ENCODE data around the gene FSD2.
A peak's percentile ranks its signal among the peaks of the same experiment; 100 is the strongest.

FSD2 gene

GRCh38 chr15:82805994-82806406 lies at the start of gene FSD2:
Gene FSD2, minus strand, starts transcription at chr15:82806069. Its CDS starts 18,679 bp downstream, at chr15:82787390.
- DNase-seq (ENCODE audit: low spot score) = no peak

GRCh38 chr15:82854554-82854953 lies 48.7 kb upstream of the FSD2 start:
- DNase-seq (ENCODE audit: low spot score) = no peak

- DNase-seq (ENCODE audit: low spot score) = no peak
These were observed 47.2 kb upstream of the FSD2 start for GRCh38 chr15:82852941-82853561.

GRCh38 chr15:82851981-82852511 lies 46.2 kb upstream of the FSD2 start:
- DNase-seq (ENCODE audit: low spot score) = no peak

- DNase-seq (ENCODE audit: low spot score) = no peak
These were observed 45.5 kb upstream of the FSD2 start for GRCh38 chr15:82851306-82851850.

- no peak for DNase-seq (ENCODE audit: low spot score)
These were observed 44.9 kb upstream of the FSD2 start for GRCh38 chr15:82850731-82851130.

GRCh38 chr15:82849556-82850512 lies 44.0 kb upstream of the FSD2 start:
- DNase-seq (ENCODE audit: low spot score) = peak; percentile 64

GRCh38 chr15:82848241-82848993 lies 42.5 kb upstream of the FSD2 start:
- DNase-seq (ENCODE audit: low spot score) = no peak

- no peak for DNase-seq (ENCODE audit: low spot score)
These were observed 41.8 kb upstream of the FSD2 start for GRCh38 chr15:82847703-82848102.

- no peak for DNase-seq (ENCODE audit: low spot score)
These were observed 40.8 kb upstream of the FSD2 start for GRCh38 chr15:82846621-82847020.

- no peak for DNase-seq (ENCODE audit: low spot score)
These were observed 39.8 kb upstream of the FSD2 start for GRCh38 chr15:82845686-82846085.

GRCh38 chr15:82843566-82843965 lies 37.7 kb upstream of the FSD2 start:
- DNase-seq (ENCODE audit: low spot score) = no peak

- no peak for DNase-seq (ENCODE audit: low spot score)
These were observed 34.3 kb upstream of the FSD2 start for GRCh38 chr15:82840166-82840565.

GRCh38 chr15:82839136-82839535 lies 33.3 kb upstream of the FSD2 start:
- no peak for DNase-seq (ENCODE audit: low spot score)

GRCh38 chr15:82838096-82838735 lies 32.3 kb upstream of the FSD2 start:
- no peak for DNase-seq (ENCODE audit: low spot score)

- no peak for DNase-seq (ENCODE audit: low spot score)
These were observed 29.6 kb upstream of the FSD2 start for GRCh38 chr15:82835391-82835917.

GRCh38 chr15:82833362-82833682 lies 27.5 kb upstream of the FSD2 start:
- no peak for DNase-seq (ENCODE audit: low spot score)

GRCh38 chr15:82832601-82833361 lies 26.9 kb upstream of the FSD2 start:
- DNase-seq (ENCODE audit: low spot score) = peak; percentile 61

- DNase-seq (ENCODE audit: low spot score) = no peak
These were observed 26.2 kb upstream of the FSD2 start for GRCh38 chr15:82831894-82832600.

Data from SW480 (cell line).